ENCODE measurements around the gene HIVEP3.

HIVEP3 gene

GRCh38 chr1:41868241-41868998 is 50.3 kb downstream of the HIVEP3 start:
- Histone ChIP-seq H3K4me3 (no peak overlapping the region), H3K27ac (no peak overlapping the region), H3K36me3 (ENCODE audit: insufficient read depth, low read length) (no peaks in the 10 kb centered on the region), H3K9ac (ENCODE audit: insufficient read length) (no peak overlapping the region), H3K9me3 (ENCODE audit: low read depth, low read length) (no peaks in the 10 kb centered on the region)
- DNase-seq (ENCODE audit: low read depth, low spot score), result no peak
- TF ChIP-seq POLR2AphosphoS5 (IDR thresholded peaks at IDR 0.05; ENCODE audit: borderline replicate concordance, low read depth, low read length) (no peak), FOXP2 (optimal IDR thresholded peaks at IDR 0.05; ENCODE audit: control extremely low read depth, extremely low read length, insufficient read depth) (no peak), EZH2 (IDR thresholded peaks at IDR 0.05) (no peak)

- Histone ChIP-seq H3K27ac (no peak overlapping the region), H3K9me3 (ENCODE audit: low read depth, low read length) (no peaks in the 10 kb centered on the region), H3K4me3 (no peak overlapping the region), H3K36me3 (ENCODE audit: insufficient read depth, low read length) (no peaks in the 10 kb centered on the region), H3K9ac (ENCODE audit: insufficient read length) (no peak overlapping the region)
- TF ChIP-seq POLR2AphosphoS5 (IDR thresholded peaks at IDR 0.05; ENCODE audit: borderline replicate concordance, low read depth, low read length) (no peak), FOXP2 (optimal IDR thresholded peaks at IDR 0.05; ENCODE audit: control extremely low read depth, extremely low read length, insufficient read depth) (no peak)
- DNase-seq (ENCODE audit: low read depth, low spot score), result no peak
Observed at GRCh38 chr1:41866285-41866684, 52.4 kb downstream of the HIVEP3 start.

GRCh38 chr1:41864471-41865040 is 54.2 kb downstream of the HIVEP3 start:
- TF ChIP-seq POLR2AphosphoS5 (IDR thresholded peaks at IDR 0.05; ENCODE audit: borderline replicate concordance, low read depth, low read length) (no peak), EZH2 (IDR thresholded peaks at IDR 0.05) (no peak), FOXP2 (optimal IDR thresholded peaks at IDR 0.05; ENCODE audit: control extremely low read depth, extremely low read length, insufficient read depth) (no peak)
- Histone ChIP-seq H3K36me3 (ENCODE audit: insufficient read depth, low read length) (no peaks in the 10 kb centered on the region), H3K9ac (ENCODE audit: insufficient read length) (no peak overlapping the region), H3K27ac (no peak overlapping the region), H3K9me3 (ENCODE audit: low read depth, low read length) (no peaks in the 10 kb centered on the region), H3K4me3 (no peak overlapping the region)
- no peak for DNase-seq (ENCODE audit: low read depth, low spot score)

- H3K9ac ChIP-seq (ENCODE audit: insufficient read length), result no peak overlapping the region
- DNase-seq (ENCODE audit: low read depth, low spot score), result no peak
- TF ChIP-seq EZH2 (IDR thresholded peaks at IDR 0.05), result no peak
- no peak for TF ChIP-seq FOXP2 (optimal IDR thresholded peaks at IDR 0.05; ENCODE audit: control extremely low read depth, extremely low read length, insufficient read depth)
- no peak for TF ChIP-seq POLR2AphosphoS5 (IDR thresholded peaks at IDR 0.05; ENCODE audit: borderline replicate concordance, low read depth, low read length)
- H3K27ac ChIP-seq, result no peak overlapping the region
- no peaks in the 10 kb centered on the region for H3K9me3 ChIP-seq (ENCODE audit: low read depth, low read length)
- no peak overlapping the region for H3K4me3 ChIP-seq
- H3K36me3 ChIP-seq (ENCODE audit: insufficient read depth, low read length), result no peaks in the 10 kb centered on the region
Observed at GRCh38 chr1:41863718-41864117, 55.0 kb downstream of the HIVEP3 start.

GRCh38 chr1:41862384-41863221 is 56.1 kb downstream of the HIVEP3 start:
- Histone ChIP-seq H3K4me3 (no peak overlapping the region), H3K9ac (ENCODE audit: insufficient read length) (no peak overlapping the region), H3K9me3 (ENCODE audit: low read depth, low read length) (no peaks in the 10 kb centered on the region), H3K36me3 (ENCODE audit: insufficient read depth, low read length) (no peaks in the 10 kb centered on the region), H3K27ac (no peak overlapping the region)
- no peak for DNase-seq (ENCODE audit: low read depth, low spot score)
- TF ChIP-seq FOXP2 (optimal IDR thresholded peaks at IDR 0.05; ENCODE audit: control extremely low read depth, extremely low read length, insufficient read depth) (no peak), POLR2AphosphoS5 (IDR thresholded peaks at IDR 0.05; ENCODE audit: borderline replicate concordance, low read depth, low read length) (no peak), EZH2 (IDR thresholded peaks at IDR 0.05) (no peak)

GRCh38 chr1:41861535-41862383 is 57.0 kb downstream of the HIVEP3 start:
- H3K27ac ChIP-seq, result no peak overlapping the region
- no peaks in the 10 kb centered on the region for H3K36me3 ChIP-seq (ENCODE audit: insufficient read depth, low read length)
- no peak overlapping the region for H3K4me3 ChIP-seq
- TF ChIP-seq POLR2AphosphoS5 (IDR thresholded peaks at IDR 0.05; ENCODE audit: borderline replicate concordance, low read depth, low read length), result no peak
- TF ChIP-seq EZH2 (IDR thresholded peaks at IDR 0.05), result no peak
- TF ChIP-seq FOXP2 (optimal IDR thresholded peaks at IDR 0.05; ENCODE audit: control extremely low read depth, extremely low read length, insufficient read depth), result no peak
- no peak for DNase-seq (ENCODE audit: low read depth, low spot score)
- H3K9ac ChIP-seq (ENCODE audit: insufficient read length), result no peak overlapping the region
- H3K9me3 ChIP-seq (ENCODE audit: low read depth, low read length), result no peaks in the 10 kb centered on the region

- H3K4me3 ChIP-seq, result no peak overlapping the region
- no peaks in the 10 kb centered on the region for H3K9me3 ChIP-seq (ENCODE audit: low read depth, low read length)
- no peaks in the 10 kb centered on the region for H3K36me3 ChIP-seq (ENCODE audit: insufficient read depth, low read length)
- no peak for DNase-seq (ENCODE audit: low read depth, low spot score)
- TF ChIP-seq EZH2 (IDR thresholded peaks at IDR 0.05) (no peak), POLR2AphosphoS5 (IDR thresholded peaks at IDR 0.05; ENCODE audit: borderline replicate concordance, low read depth, low read length) (no peak), FOXP2 (optimal IDR thresholded peaks at IDR 0.05; ENCODE audit: control extremely low read depth, extremely low read length, insufficient read depth) (no peak)
- no peak overlapping the region for H3K9ac ChIP-seq (ENCODE audit: insufficient read length)
- H3K27ac ChIP-seq, result no peak overlapping the region
Observed at GRCh38 chr1:41860771-41861170, 58.0 kb downstream of the HIVEP3 start.
